Natural killer cell (primary cell): ENCODE data around the gene SAG. TPM values are rescaled to one million over a fixed set of nuclear protein-coding genes. Genes with fewer than 3 reads are reported as not detected.

ENCODE experiments used
- ATAC-seq, 3 donors: fragments of 150-1000 bp in 2 of 3; fragments of 200-7000 bp in 1 of 3; cut with Tn5 transposase; 1 replicate in 1 of 3; 2 replicates in 2 of 3; pipeline ENCODE4 v1.10.0; 2021; ENCODE audit warnings: mild to moderate bottlenecking in 2 of 3, moderate library complexity in 2 of 3
- DNase-seq, 2 donors: peaks; one replicate each; pipeline versions ENCODE4 v3.0.0 to v3.0.0-alpha.2; 2013 to 2021; ENCODE audit warnings: mixed read lengths in 1 of 2
- H3K27ac ChIP-seq: one replicate; pipeline ENCODE4 v1.5.1; 2013; ENCODE audit warnings: mild to moderate bottlenecking, low read length
- H3K27me3 ChIP-seq: one replicate; pipeline ENCODE4 v1.6.1; 2013; ENCODE audit warnings: low read length; ENCODE audit not compliant: control insufficient read depth, insufficient read depth
- H3K36me3 ChIP-seq: one replicate; pipeline ENCODE4 v1.6.1; 2013; ENCODE audit warnings: low read length; ENCODE audit not compliant: control insufficient read depth, insufficient read depth
- H3K4me1 ChIP-seq: one replicate; pipeline ENCODE4 v1.6.1; 2013; ENCODE audit warnings: low read length; ENCODE audit not compliant: control insufficient read depth, insufficient read depth
- H3K4me3 ChIP-seq: one replicate; pipeline ENCODE4 v1.5.1; 2013; ENCODE audit warnings: low read length
- H3K9me3 ChIP-seq: one replicate; pipeline ENCODE4 v1.6.1; 2013; ENCODE audit warnings: low read length; ENCODE audit not compliant: control insufficient read depth, insufficient read depth
- H3K27ac Mint-ChIP-seq, 2 donors: one replicate each; pipeline ENCODE4 v1.8.0; 2022; ENCODE audit warnings: mild to moderate bottlenecking in 2 of 2, mixed read lengths in 2 of 2, moderate library complexity in 1 of 2
- H3K27me3 Mint-ChIP-seq, 2 donors: one replicate each; pipeline ENCODE4 v1.8.0; 2022; ENCODE audit warnings: low read depth in 2 of 2, mixed read lengths in 2 of 2
- H3K36me3 Mint-ChIP-seq: one replicate; pipeline ENCODE4 v1.8.0; 2022; ENCODE audit warnings: mixed read lengths
- H3K4me1 Mint-ChIP-seq, 2 donors: one replicate each; pipeline ENCODE4 v1.8.0; 2022; ENCODE audit warnings: mixed read lengths in 2 of 2
- H3K4me3 Mint-ChIP-seq: one replicate; pipeline ENCODE4 v1.8.0; 2022; ENCODE audit warnings: mild to moderate bottlenecking, moderate library complexity, mixed read lengths
- H3K9me3 Mint-ChIP-seq, 2 donors: one replicate each; pipeline ENCODE4 v1.8.0; 2022; ENCODE audit warnings: mixed read lengths in 2 of 2
- WGBS: methylation state at CpG from one replicate; pipeline ENCODE4 v1.1.7; 2013; ENCODE audit warnings: missing lambda C conversion rate; ENCODE audit not compliant: insufficient coverage; 5-methylcytosine and 5-hydroxymethylcytosine counted together
- intact Hi-C: fragments of 100-400 bp; cut with micrococcal nuclease; formaldehyde crosslinking; loops from one replicate; pipeline ENCODE4 v1.14.2; 2022
- total RNA-seq, 4 donors: library from RNA; stranded (reverse); fragments of 120-200 nt in 1 of 4; gene quantifications; one replicate each; pipeline versions ENCODE4 v1.2.3 to v1.2.4, GENCODE V29; 2013 to 2022
- TF ChIP-seq, protein P1 (sequence below): fragments of 200-600 bp; IDR thresholded peaks from one replicate; pipeline ENCODE4 v1.8.0; 2022; ENCODE audit warnings: antibody characterized with exemption

SAG gene
- total RNA-seq, 3 donors from 2014 or later (not counting 1 experiment from before 2014, with no cell fraction given), result 0.11 to 0.33 (median 0.12) TPM

DNA sequence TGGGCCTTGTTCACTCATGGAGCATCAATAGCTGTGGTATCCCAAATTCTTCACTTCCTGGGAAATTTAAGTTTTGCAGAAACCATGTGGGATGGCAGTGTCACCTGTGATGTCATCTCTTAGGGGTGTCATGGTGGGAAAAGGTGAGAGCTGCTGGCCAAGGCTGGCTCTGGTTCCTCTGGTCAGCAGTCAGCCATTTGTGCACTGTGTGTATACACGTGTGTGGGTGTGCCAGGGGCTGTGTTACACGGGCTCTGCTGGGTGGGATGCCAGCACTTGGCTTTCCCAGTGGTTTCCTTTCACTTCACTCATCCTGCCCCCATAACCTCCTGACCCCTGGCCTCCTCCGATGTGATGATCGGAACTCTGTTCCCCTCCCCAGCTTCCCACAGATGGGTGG is 21.3 kb downstream of the SAG start:
- peak overlapping the region; percentile 61 to 97 for H3K27ac Mint-ChIP-seq
- ATAC-seq (no peak), DNase-seq (no peak)
- H3K36me3 Mint-ChIP-seq, result no peaks in the 10 kb centered on the region
- no peak overlapping the region for H3K4me3 Mint-ChIP-seq
- intact Hi-C loops, result no loop called here
- H3K27ac ChIP-seq, result no peak overlapping the region
- no peak overlapping the region for H3K4me3 ChIP-seq
- H3K27me3 ChIP-seq, result no peaks in the 10 kb centered on the region
- 91% methylated on average over 4 of the region's 4 CpGs for WGBS
- H3K36me3 ChIP-seq, result no peaks in the 10 kb centered on the region
- H3K9me3 Mint-ChIP-seq, result no peaks in the 10 kb centered on the region
- H3K4me1 ChIP-seq, result peaks cover 43% of the 10 kb centered on the region
- no peaks in the 10 kb centered on the region for H3K9me3 ChIP-seq
- TF ChIP-seq, protein P1, sequence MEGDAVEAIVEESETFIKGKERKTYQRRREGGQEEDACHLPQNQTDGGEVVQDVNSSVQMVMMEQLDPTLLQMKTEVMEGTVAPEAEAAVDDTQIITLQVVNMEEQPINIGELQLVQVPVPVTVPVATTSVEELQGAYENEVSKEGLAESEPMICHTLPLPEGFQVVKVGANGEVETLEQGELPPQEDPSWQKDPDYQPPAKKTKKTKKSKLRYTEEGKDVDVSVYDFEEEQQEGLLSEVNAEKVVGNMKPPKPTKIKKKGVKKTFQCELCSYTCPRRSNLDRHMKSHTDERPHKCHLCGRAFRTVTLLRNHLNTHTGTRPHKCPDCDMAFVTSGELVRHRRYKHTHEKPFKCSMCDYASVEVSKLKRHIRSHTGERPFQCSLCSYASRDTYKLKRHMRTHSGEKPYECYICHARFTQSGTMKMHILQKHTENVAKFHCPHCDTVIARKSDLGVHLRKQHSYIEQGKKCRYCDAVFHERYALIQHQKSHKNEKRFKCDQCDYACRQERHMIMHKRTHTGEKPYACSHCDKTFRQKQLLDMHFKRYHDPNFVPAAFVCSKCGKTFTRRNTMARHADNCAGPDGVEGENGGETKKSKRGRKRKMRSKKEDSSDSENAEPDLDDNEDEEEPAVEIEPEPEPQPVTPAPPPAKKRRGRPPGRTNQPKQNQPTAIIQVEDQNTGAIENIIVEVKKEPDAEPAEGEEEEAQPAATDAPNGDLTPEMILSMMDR, result no peak
- no peaks in the 10 kb centered on the region for H3K27me3 Mint-ChIP-seq
- H3K4me1 Mint-ChIP-seq, result peaks cover 27 to 43% of the 10 kb centered on the region in 2 donors

DNA sequence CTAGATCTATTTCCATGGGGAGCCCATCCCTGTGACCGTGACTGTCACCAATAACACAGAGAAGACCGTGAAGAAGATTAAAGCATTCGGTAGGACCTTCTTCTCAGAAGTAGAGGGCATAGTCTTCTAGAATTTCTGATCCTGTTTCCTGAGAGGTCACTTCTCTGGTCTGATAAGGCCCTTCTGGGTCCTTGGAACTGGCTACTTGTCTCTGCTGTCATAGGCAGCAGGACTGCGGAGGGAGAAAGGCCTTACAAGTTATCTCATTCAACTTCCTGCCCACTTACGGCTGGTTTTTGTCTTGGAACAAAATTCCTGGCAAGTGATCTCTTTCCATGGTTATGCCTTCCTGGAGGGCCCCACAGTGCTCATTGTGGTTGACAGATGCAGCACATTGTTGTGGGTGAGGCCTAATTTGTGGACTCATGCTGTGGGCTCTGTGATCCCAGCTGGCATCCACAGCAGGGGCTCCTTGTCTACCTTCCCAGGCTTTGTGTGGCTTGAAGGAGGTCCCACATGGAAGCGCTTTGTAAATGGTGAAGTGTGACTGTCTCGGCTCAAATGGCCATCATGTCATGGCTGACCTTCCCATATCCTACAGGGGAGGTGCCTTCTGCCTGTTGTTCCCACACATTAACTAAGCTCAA is 22.0 kb downstream of the SAG start:
- intact Hi-C loops, result loop anchor here (2.0 to 10.0 kb wide), 2 partner anchors 29 to 55 kb away; no protein-coding TSS in a partner anchor
- Mint-ChIP-seq H3K27ac (peak overlapping the region; percentile 61 to 97), H3K27me3 (no peaks in the 10 kb centered on the region), H3K9me3 (no peaks in the 10 kb centered on the region), H3K4me3 (no peak overlapping the region), H3K4me1 (peaks cover 33 to 50% of the 10 kb centered on the region in 2 donors), H3K36me3 (no peaks in the 10 kb centered on the region)
- Histone ChIP-seq H3K27me3 (no peaks in the 10 kb centered on the region), H3K36me3 (no peaks in the 10 kb centered on the region), H3K9me3 (no peaks in the 10 kb centered on the region), H3K4me1 (peaks cover 50% of the 10 kb centered on the region), H3K27ac (no peak overlapping the region), H3K4me3 (no peak overlapping the region)
- TF ChIP-seq, protein P1, result no peak
- DNase-seq (no peak), ATAC-seq (no peak)
- 96% methylated on average over 7 of the region's 7 CpGs for WGBS

DNA sequence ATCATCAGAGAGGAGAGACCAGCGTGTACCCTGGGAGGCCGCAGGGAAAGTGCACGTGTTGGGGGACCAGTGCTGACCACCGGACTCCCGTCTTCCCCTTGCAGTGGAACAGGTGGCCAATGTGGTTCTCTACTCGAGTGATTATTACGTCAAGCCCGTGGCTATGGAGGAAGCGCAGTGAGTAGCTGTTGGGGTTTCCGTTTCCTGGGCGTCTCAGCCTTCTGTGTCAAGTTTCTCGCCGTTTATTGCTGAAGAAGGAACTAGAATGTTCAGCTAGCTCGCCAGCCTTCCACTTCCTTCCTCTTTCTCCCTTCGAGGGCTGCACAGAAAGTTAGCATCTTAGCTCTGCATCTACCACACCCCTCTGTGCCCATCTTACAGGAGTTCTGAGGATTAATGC is 23.9 kb downstream of the SAG start:
- H3K9me3 ChIP-seq, result no peaks in the 10 kb centered on the region
- under 1% methylated on average over 15 of the region's 15 CpGs for WGBS
- H3K27ac Mint-ChIP-seq, result peak overlapping the region; percentile 97
- TF ChIP-seq, protein P1, result no peak
- no peaks in the 10 kb centered on the region for H3K27me3 ChIP-seq
- peak overlapping the region; percentile 97 for H3K27ac ChIP-seq
- DNase-seq, result peak; percentile 69 to 94
- intact Hi-C loops, result loop anchor here (2.0 to 10.0 kb wide), 2 partner anchors 27 to 53 kb away; no protein-coding TSS in a partner anchor
- H3K36me3 ChIP-seq, result no peaks in the 10 kb centered on the region
- H3K4me1 ChIP-seq, result peaks cover 60% of the 10 kb centered on the region
- H3K36me3 Mint-ChIP-seq, result no peaks in the 10 kb centered on the region
- peaks cover 46 to 61% of the 10 kb centered on the region in 2 donors for H3K4me1 Mint-ChIP-seq
- no peaks in the 10 kb centered on the region for H3K9me3 Mint-ChIP-seq
- peak overlapping the region; percentile 83 for H3K4me3 Mint-ChIP-seq
- ATAC-seq, result peak; percentile 94 to 95 (median 95)
- no peak overlapping the region for H3K4me3 ChIP-seq
- H3K27me3 Mint-ChIP-seq, result no peaks in the 10 kb centered on the region
